ENCODE data around the gene TVP23A. TPM values are rescaled to one million over a fixed set of nuclear protein-coding genes. Genes with fewer than 3 reads are reported as not detected.
A peak's percentile ranks its signal among the peaks of the same experiment; 100 is the strongest.
"Not testable (repeated sequence)": the region's sequence is repeated elsewhere in the genome, so short reads cannot be mapped to it uniquely, and the experiment has no call there.

TVP23A gene
- polyA plus RNA-seq, 1 donor: 3.5 TPM

DNA sequence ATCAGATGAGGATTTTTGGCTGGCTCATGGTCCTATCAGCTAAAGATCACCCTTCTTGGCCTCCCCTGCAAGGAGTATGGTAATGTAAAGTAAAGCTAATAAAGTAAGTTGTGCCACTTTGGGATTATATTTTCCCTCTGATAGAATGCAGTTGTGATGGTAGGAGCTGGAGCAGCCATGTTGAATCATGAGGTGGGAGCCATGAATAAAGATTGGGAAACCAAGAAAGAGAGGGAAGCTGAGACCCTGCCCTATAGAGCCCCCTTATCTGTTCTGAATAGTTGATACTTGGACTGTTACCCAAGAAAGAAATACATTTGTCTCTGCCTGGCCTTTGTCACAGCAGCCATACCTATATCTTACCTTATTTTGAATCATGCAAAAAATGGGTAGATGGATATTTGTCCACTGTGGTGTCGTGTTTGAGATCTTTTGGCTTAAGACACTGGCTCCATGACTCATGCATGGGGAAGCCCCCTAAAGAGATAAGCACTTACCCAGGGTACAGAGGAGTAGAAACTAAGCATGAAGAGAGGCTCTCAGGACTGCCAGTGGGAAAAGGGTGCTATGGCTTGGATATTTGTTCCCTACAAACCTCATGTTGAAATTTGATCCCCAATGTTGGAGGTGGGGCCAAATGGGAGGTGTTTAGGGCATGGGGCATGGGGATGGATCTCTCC lies 17.7 kb upstream of the TVP23A start:
- Histone ChIP-seq H3K27ac (ENCODE audit: low read length) (no peak overlapping the region), H3K4me1 (ENCODE audit: control insufficient read depth, insufficient read depth, low read length) (no peaks in the 10 kb centered on the region), H3K36me3 (ENCODE audit: control insufficient read depth, insufficient read depth, low read length) (no peaks in the 10 kb centered on the region), H3K4me3 (ENCODE audit: low read length) (no peak overlapping the region), H3K9me3 (ENCODE audit: control insufficient read depth, low read depth, low read length) (no peaks in the 10 kb centered on the region), H3K27me3 (ENCODE audit: control insufficient read depth, insufficient read depth, low read length) (peaks cover 18% of the 10 kb centered on the region)
- no peak for DNase-seq
- no CpG with 5 or more reads among the region's 1 CpG for WGBS (ENCODE audit: insufficient coverage, low lambda C conversion rate)

DNA sequence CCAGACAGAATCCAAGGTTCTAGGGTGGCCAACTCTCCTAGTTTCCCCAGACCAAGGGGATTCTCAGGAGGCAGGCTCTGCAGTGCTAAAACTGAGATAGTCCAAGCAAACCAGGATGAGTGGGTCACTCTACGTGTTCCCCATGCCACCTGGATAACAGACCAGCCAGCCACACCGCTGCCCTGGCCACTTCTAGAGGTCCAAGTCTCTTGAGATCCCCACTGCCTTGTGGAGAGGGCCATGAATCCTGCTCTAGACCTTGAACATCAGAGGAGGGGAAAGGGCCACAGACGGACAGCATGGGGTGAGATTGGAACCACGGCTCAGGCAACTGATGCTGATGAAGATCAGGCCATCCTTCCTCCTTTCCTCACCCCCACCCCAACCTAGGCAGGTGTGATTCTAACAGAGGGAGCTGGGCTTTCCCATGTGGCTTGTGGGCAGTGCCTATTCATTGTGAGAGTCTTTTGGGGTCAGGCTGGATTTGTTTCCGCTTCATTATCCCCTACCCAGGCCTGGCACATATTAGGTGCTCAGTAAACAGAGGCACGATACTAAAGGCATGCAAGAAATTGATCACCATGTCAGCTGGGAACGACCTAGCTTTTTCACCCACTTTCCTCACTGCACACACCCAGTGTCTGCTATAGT lies 16.8 kb upstream of the TVP23A start:
- no peaks in the 10 kb centered on the region for H3K36me3 ChIP-seq (ENCODE audit: control insufficient read depth, insufficient read depth, low read length)
- H3K4me1 ChIP-seq (ENCODE audit: control insufficient read depth, insufficient read depth, low read length): no peaks in the 10 kb centered on the region
- no peaks in the 10 kb centered on the region for H3K9me3 ChIP-seq (ENCODE audit: control insufficient read depth, low read depth, low read length)
- no CpG with 5 or more reads among the region's 7 CpGs for WGBS (ENCODE audit: insufficient coverage, low lambda C conversion rate)
- no peak for DNase-seq
- H3K27ac ChIP-seq (ENCODE audit: low read length): no peak overlapping the region
- H3K4me3 ChIP-seq (ENCODE audit: low read length): no peak overlapping the region
- peaks cover 9% of the 10 kb centered on the region for H3K27me3 ChIP-seq (ENCODE audit: control insufficient read depth, insufficient read depth, low read length)

- no peak overlapping the region for H3K27ac ChIP-seq (ENCODE audit: low read length)
- WGBS (ENCODE audit: insufficient coverage, low lambda C conversion rate): no CpG with 5 or more reads among the region's 1 CpG
- DNase-seq: no peak
- H3K9me3 ChIP-seq (ENCODE audit: control insufficient read depth, low read depth, low read length): no peaks in the 10 kb centered on the region
- no peak overlapping the region for H3K4me3 ChIP-seq (ENCODE audit: low read length)
- H3K4me1 ChIP-seq (ENCODE audit: control insufficient read depth, insufficient read depth, low read length): no peaks in the 10 kb centered on the region
- H3K27me3 ChIP-seq (ENCODE audit: control insufficient read depth, insufficient read depth, low read length): peaks cover 8% of the 10 kb centered on the region
- no peaks in the 10 kb centered on the region for H3K36me3 ChIP-seq (ENCODE audit: control insufficient read depth, insufficient read depth, low read length)
These were observed 16.2 kb upstream of the TVP23A start for GRCh38 chr16:10834766-10835165.

GRCh38 chr16:10834130-10834529 lies 15.5 kb upstream of the TVP23A start:
- WGBS (ENCODE audit: insufficient coverage, low lambda C conversion rate): no CpG with 5 or more reads among the region's 10 CpGs
- no peak overlapping the region for H3K27ac ChIP-seq (ENCODE audit: low read length)

DNA sequence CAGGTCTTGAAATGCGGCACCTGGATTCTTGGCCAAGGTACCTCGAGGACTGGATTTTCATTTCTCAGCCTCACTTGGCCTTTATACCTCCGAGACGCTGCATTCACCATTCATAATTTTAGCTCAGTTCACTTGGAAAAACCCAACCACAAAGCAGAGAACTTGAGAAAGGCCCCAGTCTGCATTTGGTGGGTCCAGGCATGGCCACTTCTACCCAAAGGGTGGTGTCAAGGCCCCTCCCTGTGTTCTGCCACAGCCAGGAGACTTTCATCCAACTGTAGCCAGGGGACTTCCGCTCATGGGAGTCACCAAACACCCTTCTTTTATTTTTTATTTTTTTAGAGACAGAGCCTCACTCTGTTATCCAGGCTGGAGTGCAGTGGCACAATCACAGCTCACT lies 14.7 kb upstream of the TVP23A start:
- DNase-seq: no peak
- Histone ChIP-seq H3K27me3 (ENCODE audit: control insufficient read depth, insufficient read depth, low read length) (no peaks in the 10 kb centered on the region), H3K4me1 (ENCODE audit: control insufficient read depth, insufficient read depth, low read length) (peaks cover 6% of the 10 kb centered on the region), H3K27ac (ENCODE audit: low read length) (no peak overlapping the region), H3K9me3 (ENCODE audit: control insufficient read depth, low read depth, low read length) (no peaks in the 10 kb centered on the region), H3K4me3 (ENCODE audit: low read length) (no peak overlapping the region), H3K36me3 (ENCODE audit: control insufficient read depth, insufficient read depth, low read length) (no peaks in the 10 kb centered on the region)
- WGBS (ENCODE audit: insufficient coverage, low lambda C conversion rate): no CpG with 5 or more reads among the region's 5 CpGs

More at GRCh38 chr16:10834130-10834529, 15.5 kb upstream of the TVP23A start:
- Histone ChIP-seq H3K4me3 (ENCODE audit: low read length) (no peak overlapping the region), H3K4me1 (ENCODE audit: control insufficient read depth, insufficient read depth, low read length) (no peaks in the 10 kb centered on the region), H3K27me3 (ENCODE audit: control insufficient read depth, insufficient read depth, low read length) (peaks cover 6% of the 10 kb centered on the region), H3K9me3 (ENCODE audit: control insufficient read depth, low read depth, low read length) (no peaks in the 10 kb centered on the region), H3K36me3 (ENCODE audit: control insufficient read depth, insufficient read depth, low read length) (no peaks in the 10 kb centered on the region)
- no peak for DNase-seq

- 92% methylated on average over 2 of the region's 10 CpGs for WGBS (ENCODE audit: insufficient coverage, low lambda C conversion rate)
- Histone ChIP-seq H3K4me3 (ENCODE audit: low read length) (no peak overlapping the region), H3K27me3 (ENCODE audit: control insufficient read depth, insufficient read depth, low read length) (no peaks in the 10 kb centered on the region), H3K4me1 (ENCODE audit: control insufficient read depth, insufficient read depth, low read length) (peaks cover 10% of the 10 kb centered on the region), H3K36me3 (ENCODE audit: control insufficient read depth, insufficient read depth, low read length) (no peaks in the 10 kb centered on the region), H3K9me3 (ENCODE audit: control insufficient read depth, low read depth, low read length) (no peaks in the 10 kb centered on the region), H3K27ac (ENCODE audit: low read length) (no peak overlapping the region)
- DNase-seq: no peak
These were observed 13.6 kb upstream of the TVP23A start for GRCh38 chr16:10831894-10832886.

- not testable (repeated sequence) for H3K27me3 ChIP-seq (ENCODE audit: control insufficient read depth, insufficient read depth, low read length); H3K4me1 ChIP-seq (ENCODE audit: control insufficient read depth, insufficient read depth, low read length); H3K36me3 ChIP-seq (ENCODE audit: control insufficient read depth, insufficient read depth, low read length); H3K4me3 ChIP-seq (ENCODE audit: low read length); H3K9me3 ChIP-seq (ENCODE audit: control insufficient read depth, low read depth, low read length); DNase-seq; H3K27ac ChIP-seq (ENCODE audit: low read length)
These were observed 11.6 kb upstream of the TVP23A start for GRCh38 chr16:10830240-10830639.

DNA sequence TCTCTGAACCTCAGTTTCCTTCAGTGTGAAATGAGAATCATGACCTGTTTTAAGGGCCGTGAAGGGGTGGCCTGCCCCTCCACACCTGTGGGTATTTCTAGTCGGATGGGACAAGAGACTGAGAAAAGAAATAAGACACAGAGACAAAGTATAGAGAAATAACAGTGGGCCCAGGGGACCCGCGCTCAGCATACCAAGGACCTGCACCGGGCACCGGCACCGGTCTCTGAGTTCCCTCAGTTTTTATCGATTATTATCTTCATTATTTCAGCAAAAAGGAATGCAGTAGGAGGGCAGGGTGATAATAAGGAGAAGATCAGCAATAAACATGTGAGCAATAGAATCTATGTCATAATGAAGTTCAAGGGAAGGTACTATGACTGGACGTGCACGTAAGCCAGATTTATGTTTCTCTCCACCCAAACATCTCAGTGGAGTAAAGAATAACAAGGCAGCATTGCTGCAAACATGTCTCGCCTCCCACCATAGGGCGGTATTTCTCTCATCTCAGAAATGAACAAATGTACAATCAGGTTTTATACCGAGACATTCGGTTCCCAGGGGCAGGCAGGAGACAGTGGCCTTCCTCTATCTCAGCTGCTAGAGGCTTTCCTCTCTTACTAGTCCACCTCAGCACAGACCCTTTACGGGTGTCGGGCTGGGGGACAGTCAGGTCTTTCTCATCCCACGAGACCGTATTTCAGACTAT lies 10.9 kb upstream of the TVP23A start:
- H3K27me3 ChIP-seq (ENCODE audit: control insufficient read depth, insufficient read depth, low read length); H3K4me1 ChIP-seq (ENCODE audit: control insufficient read depth, insufficient read depth, low read length); H3K4me3 ChIP-seq (ENCODE audit: low read length); DNase-seq; H3K36me3 ChIP-seq (ENCODE audit: control insufficient read depth, insufficient read depth, low read length); H3K27ac ChIP-seq (ENCODE audit: low read length); H3K9me3 ChIP-seq (ENCODE audit: control insufficient read depth, low read depth, low read length): not testable (repeated sequence)
- WGBS (ENCODE audit: insufficient coverage, low lambda C conversion rate): no CpG with 5 or more reads among the region's 18 CpGs

DNA sequence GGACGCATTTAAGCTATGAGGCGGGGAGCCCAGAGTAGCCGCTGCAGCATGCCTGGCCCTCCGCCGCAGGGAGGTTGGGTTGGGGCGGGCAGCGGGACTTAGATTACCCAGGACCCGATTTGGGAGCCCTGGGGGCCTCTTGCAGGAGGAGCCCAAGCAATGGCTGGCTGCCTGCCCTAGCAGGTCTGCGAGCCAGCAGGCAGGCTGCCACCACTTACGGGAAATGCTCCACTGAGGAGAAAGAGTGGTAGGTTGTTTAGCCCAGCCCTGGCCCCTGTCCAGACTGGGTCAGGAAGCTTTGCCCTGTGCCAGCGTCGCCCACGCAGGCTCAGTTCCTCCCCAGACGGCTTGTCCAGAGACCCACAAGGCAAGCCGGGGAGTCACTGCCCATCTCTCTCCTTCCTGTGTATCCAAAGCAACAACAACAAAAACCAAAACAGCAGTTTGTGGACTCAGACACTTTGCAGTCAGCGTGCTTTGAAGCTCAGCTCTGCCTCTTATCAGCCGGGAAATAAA lies 10.3 kb upstream of the TVP23A start:
- no peak overlapping the region for H3K4me3 ChIP-seq (ENCODE audit: low read length)
- H3K36me3 ChIP-seq (ENCODE audit: control insufficient read depth, insufficient read depth, low read length): no peaks in the 10 kb centered on the region
- no peaks in the 10 kb centered on the region for H3K9me3 ChIP-seq (ENCODE audit: control insufficient read depth, low read depth, low read length)
- no CpG with 5 or more reads among the region's 17 CpGs for WGBS (ENCODE audit: insufficient coverage, low lambda C conversion rate)
- peaks cover 10% of the 10 kb centered on the region for H3K4me1 ChIP-seq (ENCODE audit: control insufficient read depth, insufficient read depth, low read length)
- DNase-seq: peak; percentile 57 to 61
- H3K27me3 ChIP-seq (ENCODE audit: control insufficient read depth, insufficient read depth, low read length): no peaks in the 10 kb centered on the region
- no peak overlapping the region for H3K27ac ChIP-seq (ENCODE audit: low read length)
